Measurements from ENCODE around the gene REG4.

REG4 gene

DNA sequence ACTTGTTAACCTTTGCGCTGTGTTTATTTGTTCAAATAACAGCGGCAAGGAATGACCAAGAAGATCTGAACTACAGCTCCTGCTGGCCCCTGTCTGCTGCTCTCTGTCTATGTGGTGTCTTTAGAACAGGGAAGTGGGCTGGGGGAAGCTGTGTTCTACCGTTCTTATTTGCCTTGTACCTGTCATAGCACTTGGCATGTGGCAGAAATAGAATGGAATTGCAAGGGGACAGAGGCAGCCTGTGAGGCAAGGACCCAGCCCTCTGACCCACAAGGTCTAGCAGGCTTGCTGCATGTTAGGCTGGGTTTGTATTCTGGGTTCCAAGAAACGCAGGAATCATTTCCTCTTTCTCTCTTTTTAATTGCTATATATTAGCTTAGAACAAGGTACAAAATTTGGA is 63.2 kb downstream of the REG4 start:
- H3K4me3 ChIP-seq (ENCODE audit: low read depth, low read length) = no peak overlapping the region
- TF ChIP-seq, protein P1, sequence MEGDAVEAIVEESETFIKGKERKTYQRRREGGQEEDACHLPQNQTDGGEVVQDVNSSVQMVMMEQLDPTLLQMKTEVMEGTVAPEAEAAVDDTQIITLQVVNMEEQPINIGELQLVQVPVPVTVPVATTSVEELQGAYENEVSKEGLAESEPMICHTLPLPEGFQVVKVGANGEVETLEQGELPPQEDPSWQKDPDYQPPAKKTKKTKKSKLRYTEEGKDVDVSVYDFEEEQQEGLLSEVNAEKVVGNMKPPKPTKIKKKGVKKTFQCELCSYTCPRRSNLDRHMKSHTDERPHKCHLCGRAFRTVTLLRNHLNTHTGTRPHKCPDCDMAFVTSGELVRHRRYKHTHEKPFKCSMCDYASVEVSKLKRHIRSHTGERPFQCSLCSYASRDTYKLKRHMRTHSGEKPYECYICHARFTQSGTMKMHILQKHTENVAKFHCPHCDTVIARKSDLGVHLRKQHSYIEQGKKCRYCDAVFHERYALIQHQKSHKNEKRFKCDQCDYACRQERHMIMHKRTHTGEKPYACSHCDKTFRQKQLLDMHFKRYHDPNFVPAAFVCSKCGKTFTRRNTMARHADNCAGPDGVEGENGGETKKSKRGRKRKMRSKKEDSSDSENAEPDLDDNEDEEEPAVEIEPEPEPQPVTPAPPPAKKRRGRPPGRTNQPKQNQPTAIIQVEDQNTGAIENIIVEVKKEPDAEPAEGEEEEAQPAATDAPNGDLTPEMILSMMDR (IDR thresholded peaks at IDR 0.05; ENCODE audit: low read depth, low read length, missing control alignments) = no peak
- DNase-seq (ENCODE audit: low read depth) = no peak
- in situ Hi-C loops (cut with HindIII; ENCODE audit: low sequenced_read_pairs) = no loop called here

DNA sequence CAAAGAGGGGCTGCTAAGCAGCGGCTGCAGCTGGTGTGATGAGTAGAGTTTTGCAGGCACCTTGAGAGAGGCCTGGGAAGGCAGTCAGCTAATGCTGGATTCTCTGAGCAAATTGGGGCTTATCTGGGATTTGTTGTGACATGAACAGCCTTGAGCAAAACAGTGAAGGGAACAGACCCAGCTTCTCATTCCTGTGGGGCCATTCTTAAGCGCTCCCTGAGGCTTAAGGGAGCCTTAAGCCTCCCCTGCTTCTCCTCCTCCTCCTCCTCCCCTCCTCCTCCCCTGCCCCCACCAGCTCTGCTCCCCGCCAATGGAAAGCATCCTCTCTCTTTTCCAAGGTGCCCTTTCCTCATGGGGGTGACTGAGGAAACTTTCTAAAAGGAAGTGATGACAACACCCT is 63.8 kb downstream of the REG4 start:
- DNase-seq (ENCODE audit: low read depth) = no peak
- TF ChIP-seq, protein P1 (IDR thresholded peaks at IDR 0.05; ENCODE audit: low read depth, low read length, missing control alignments) = no peak
- in situ Hi-C loops (cut with HindIII; ENCODE audit: low sequenced_read_pairs) = no loop called here
- H3K4me3 ChIP-seq (ENCODE audit: low read depth, low read length) = no peak overlapping the region

DNA sequence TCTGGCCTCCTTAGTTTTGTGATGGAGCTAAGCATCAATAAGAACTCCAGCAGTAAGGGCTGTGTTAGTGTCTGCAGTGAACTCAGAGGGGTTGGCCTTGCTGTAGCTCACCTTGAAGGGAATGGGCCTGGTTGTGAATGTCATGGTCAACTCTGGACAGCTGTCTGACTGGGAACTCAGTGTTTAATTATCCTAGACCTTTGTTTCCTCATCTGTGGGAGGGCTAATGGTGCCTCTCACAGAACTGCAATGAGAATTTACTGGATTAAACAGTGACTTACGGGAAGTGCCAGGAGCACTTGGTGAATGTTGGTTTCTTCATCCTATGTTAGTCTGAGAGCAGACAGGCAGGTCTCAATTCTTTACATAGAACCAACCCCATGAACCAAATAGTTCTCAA is 66.2 kb downstream of the REG4 start:
- in situ Hi-C loops (cut with HindIII; ENCODE audit: low sequenced_read_pairs) = no loop called here
- TF ChIP-seq, protein P1 (IDR thresholded peaks at IDR 0.05; ENCODE audit: low read depth, low read length, missing control alignments) = no peak
- H3K4me3 ChIP-seq (ENCODE audit: low read depth, low read length) = no peak overlapping the region
- no peak for DNase-seq (ENCODE audit: low read depth)

DNA sequence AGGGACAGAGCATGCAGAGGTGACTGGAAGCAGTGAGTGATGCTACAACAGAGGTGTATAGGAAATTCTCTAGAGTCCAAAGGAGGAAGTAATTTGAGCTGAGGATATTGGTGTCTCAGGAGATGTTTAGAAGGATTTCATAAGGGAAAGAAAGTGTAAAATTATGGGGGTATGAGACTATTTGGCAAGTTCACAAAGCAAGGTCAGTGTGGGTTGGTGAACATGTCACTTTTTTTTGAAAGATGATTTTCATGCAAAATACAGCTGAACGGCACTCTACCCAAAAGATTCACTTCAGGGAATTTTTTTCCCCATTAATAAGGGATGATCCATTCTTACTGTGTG is 66.7 kb downstream of the REG4 start:
- TF ChIP-seq, protein P1 (IDR thresholded peaks at IDR 0.05; ENCODE audit: low read depth, low read length, missing control alignments) = no peak
- H3K4me3 ChIP-seq (ENCODE audit: low read depth, low read length) = no peak overlapping the region
- in situ Hi-C loops (cut with HindIII; ENCODE audit: low sequenced_read_pairs) = no loop called here
- DNase-seq (ENCODE audit: low read depth) = no peak
